ENCODE measurements around the gene KCNH4. TPM values are rescaled to one million over a fixed set of nuclear protein-coding genes. Genes with fewer than 3 reads are reported as not detected.

KCNH4 gene
- total RNA-seq, 1 donor from 2014 or later = 0.16 TPM

GRCh38 chr17:42119301-42119700 lies 61.6 kb downstream of the KCNH4 start:
- intact Hi-C loops (cut with micrococcal nuclease) = loop anchor here (10.0 kb wide), 2 partner anchors 66 to 384 kb away; partner anchors contain the start of genes HAP1, HCRT and KCNH4

GRCh38 chr17:42118545-42118944 lies 62.4 kb downstream of the KCNH4 start:
- intact Hi-C loops (cut with micrococcal nuclease) = loop anchor here (10.0 kb wide), 2 partner anchors 66 to 384 kb away; partner anchors contain the start of genes HAP1, HCRT and KCNH4

GRCh38 chr17:42118126-42118510 lies 62.8 kb downstream of the KCNH4 start:
- intact Hi-C loops (cut with micrococcal nuclease) = loop anchor here (10.0 kb wide), 2 partner anchors 67 to 383 kb away; partner anchors contain the start of genes HAP1, HCRT and KCNH4

- intact Hi-C loops (cut with micrococcal nuclease) = loop anchor here (10.0 kb wide), 2 partner anchors 67 to 383 kb away; partner anchors contain the start of genes HAP1, HCRT and KCNH4
These were observed 63.4 kb downstream of the KCNH4 start for GRCh38 chr17:42117397-42118125.

- intact Hi-C loops (cut with micrococcal nuclease) = loop anchor here (1.0 to 10.0 kb wide), 4 partner anchors 50 to 382 kb away; partner anchors contain the start of genes HAP1, HCRT and KCNH4
These were observed 64.1 kb downstream of the KCNH4 start for GRCh38 chr17:42116705-42117396.

GRCh38 chr17:42114118-42114517 lies 66.8 kb downstream of the KCNH4 start:
- intact Hi-C loops (cut with micrococcal nuclease) = loop anchor here (5.0 to 10.0 kb wide), 3 partner anchors 43 to 379 kb away; partner anchors contain the start of genes HAP1, HCRT and KCNH4

- intact Hi-C loops (cut with micrococcal nuclease) = loop anchor here (2.0 to 10.0 kb wide), 5 partner anchors 44 to 379 kb away; partner anchors contain the start of genes CNP, DNAJC7, HAP1 and HCRT
These were observed 67.5 kb downstream of the KCNH4 start for GRCh38 chr17:42113293-42114069.

GRCh38 chr17:42112552-42113176 lies 68.3 kb downstream of the KCNH4 start, which contains the start of gene DHX58:
Gene DHX58 (minus strand): TSS chr17:42112714. CDS start chr17:42111892, 822 bp downstream.
- intact Hi-C loops (cut with micrococcal nuclease) = loop anchor here (2.0 to 10.0 kb wide), 5 partner anchors 45 to 378 kb away; partner anchors contain the start of genes CNP, DNAJC7, HAP1 and HCRT

GRCh38 chr17:42111871-42112551 lies 68.9 kb downstream of the KCNH4 start:
- intact Hi-C loops (cut with micrococcal nuclease) = loop anchor here (2.0 to 10.0 kb wide), 5 partner anchors 45 to 377 kb away; partner anchors contain the start of genes CNP, DNAJC7, HAP1 and HCRT

GRCh38 chr17:42111265-42111636 lies 69.7 kb downstream of the KCNH4 start:
- intact Hi-C loops (cut with micrococcal nuclease) = loop anchor here (5.0 to 10.0 kb wide), 3 partner anchors 46 to 376 kb away; partner anchors contain the start of genes HAP1, HCRT and KCNH4

- intact Hi-C loops (cut with micrococcal nuclease) = loop anchor here (5.0 to 10.0 kb wide), 3 partner anchors 47 to 376 kb away; partner anchors contain the start of genes HAP1, HCRT and KCNH4
These were observed 70.4 kb downstream of the KCNH4 start for GRCh38 chr17:42110301-42111264.

- intact Hi-C loops (cut with micrococcal nuclease) = no loop called here
These were observed 71.9 kb downstream of the KCNH4 start for GRCh38 chr17:42109086-42109485.

- intact Hi-C loops (cut with micrococcal nuclease) = no loop called here
These were observed 73.1 kb downstream of the KCNH4 start for GRCh38 chr17:42107597-42108576.

GRCh38 chr17:42107124-42107523 lies 73.8 kb downstream of the KCNH4 start:
- intact Hi-C loops (cut with micrococcal nuclease) = no loop called here

Data from T-helper 2 cell treated with Interferon-gamma antibody and Interleukin-4, amounts not matched to agents 100 ng/mL and 5 ng/mL, for 36 hours (primary cell).